Measurements from ENCODE around the gene PELI3. TPM values are rescaled to one million over a fixed set of nuclear protein-coding genes. Genes with fewer than 3 reads are reported as not detected.

The PELI3 gene
- polyA plus RNA-seq, 3 donors from 2014 or later, result 1.6 to 3.2 (median 1.7) TPM

DNA sequence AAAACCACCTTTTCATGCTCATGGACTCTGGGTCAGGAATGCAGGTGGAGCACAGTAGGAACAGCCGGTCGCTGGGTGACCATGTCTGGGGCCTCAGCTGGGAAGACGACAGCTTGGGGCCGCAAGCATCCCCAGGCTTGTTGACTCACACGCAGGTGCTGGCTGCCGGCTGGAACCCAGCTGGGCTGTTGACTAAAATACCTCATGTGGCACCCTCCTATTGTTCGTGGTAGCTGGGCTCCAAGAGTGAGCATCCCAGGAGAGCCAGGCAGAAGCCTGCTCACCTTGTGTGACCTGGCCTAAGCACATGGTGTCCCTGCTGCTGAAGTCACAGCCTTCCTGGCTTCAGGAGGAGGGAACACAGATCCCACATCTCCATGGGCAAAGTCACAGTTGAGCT is 22.9 kb downstream of the PELI3 start:
- Mint-ChIP-seq H3K27me3 (ENCODE audit: low read depth in 3 of 3) (peaks cover 0 to 5% (median 0%) of the 10 kb centered on the region in 3 donors), H3K4me3 (no peak overlapping the region), H3K27ac (no peak overlapping the region), H3K36me3 (peaks cover 4 to 22% (median 5%) of the 10 kb centered on the region in 3 donors), H3K9me3 (no peaks in the 10 kb centered on the region), H3K4me1 (no peaks in the 10 kb centered on the region)
- no peak for DNase-seq

DNA sequence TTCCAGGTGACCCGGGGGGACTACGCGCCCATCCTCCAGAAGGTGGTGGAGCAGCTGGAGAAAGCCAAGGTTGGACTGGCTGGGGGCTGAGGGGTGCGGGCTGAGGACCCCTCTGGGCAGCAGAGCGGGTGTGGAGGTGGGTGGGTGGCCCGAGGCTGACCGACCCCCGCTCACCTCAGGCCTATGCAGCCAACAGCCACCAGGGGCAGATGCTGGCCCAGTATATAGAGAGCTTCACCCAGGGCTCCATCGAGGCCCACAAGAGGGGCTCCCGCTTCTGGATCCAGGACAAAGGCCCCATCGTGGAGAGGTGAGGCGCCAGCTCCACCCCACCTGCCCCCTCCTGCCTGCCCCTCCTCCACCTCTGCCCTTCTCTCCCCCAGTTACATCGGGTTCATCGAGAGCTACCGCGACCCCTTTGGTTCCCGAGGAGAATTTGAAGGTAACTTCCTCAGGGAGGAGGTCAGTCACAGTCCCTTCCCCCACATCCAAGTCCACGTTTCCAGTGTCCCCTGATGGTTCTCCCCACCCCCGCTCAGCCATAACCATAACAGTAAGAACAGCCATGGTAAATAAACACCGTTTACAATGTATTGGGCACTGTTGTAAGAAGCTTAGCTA is 24.7 kb downstream of the PELI3 start:
- no peaks in the 10 kb centered on the region for H3K4me1 Mint-ChIP-seq
- H3K9me3 Mint-ChIP-seq, result no peaks in the 10 kb centered on the region
- no peak overlapping the region for H3K4me3 Mint-ChIP-seq
- peaks cover 0 to 5% (median 0%) of the 10 kb centered on the region in 3 donors for H3K27me3 Mint-ChIP-seq (ENCODE audit: low read depth in 3 of 3)
- H3K36me3 Mint-ChIP-seq, result peaks cover 4 to 22% (median 5%) of the 10 kb centered on the region in 3 donors
- no peak for DNase-seq
- H3K27ac Mint-ChIP-seq, result no peak overlapping the region

DNA sequence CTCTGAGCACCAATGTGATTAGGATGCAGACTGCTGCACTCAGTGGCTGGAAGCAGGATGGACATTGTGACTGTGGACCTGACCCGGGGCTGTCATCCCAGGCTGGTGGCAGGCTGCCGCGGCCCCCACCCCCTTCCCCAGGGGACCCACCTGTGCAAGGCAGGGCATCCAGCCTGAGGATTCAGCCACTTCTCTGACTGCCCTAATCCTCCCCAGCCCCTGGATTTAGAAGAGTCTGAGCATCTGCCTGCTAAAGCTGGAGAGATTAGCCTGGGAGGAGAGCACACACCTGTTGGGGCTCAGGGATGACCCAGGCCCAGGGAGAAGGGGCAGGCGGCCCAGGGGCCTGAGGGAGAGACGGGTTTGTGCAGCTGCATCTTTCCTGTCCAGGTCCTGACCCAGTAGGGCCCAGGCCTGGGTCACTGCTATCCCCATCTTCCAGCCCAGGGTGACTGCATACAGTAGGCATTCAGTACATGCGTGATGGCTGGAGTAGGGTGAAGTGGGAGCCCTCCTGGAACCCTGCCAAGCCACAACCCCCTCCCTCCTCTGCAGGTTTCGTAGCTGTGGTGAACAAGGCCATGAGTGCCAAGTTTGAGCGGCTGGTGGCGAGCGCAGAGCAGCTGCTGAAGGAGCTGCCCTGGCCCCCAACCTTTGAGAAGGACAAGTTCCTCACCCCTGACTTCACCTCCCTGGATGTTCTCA is 25.6 kb downstream of the PELI3 start:
- Mint-ChIP-seq H3K27me3 (ENCODE audit: low read depth in 3 of 3) (peaks cover 0 to 5% (median 0%) of the 10 kb centered on the region in 3 donors), H3K4me1 (no peaks in the 10 kb centered on the region), H3K36me3 (peaks cover 5 to 26% (median 9%) of the 10 kb centered on the region in 3 donors), H3K9me3 (no peaks in the 10 kb centered on the region), H3K27ac (no peak overlapping the region), H3K4me3 (no peak overlapping the region)
- no peak for DNase-seq

DNA sequence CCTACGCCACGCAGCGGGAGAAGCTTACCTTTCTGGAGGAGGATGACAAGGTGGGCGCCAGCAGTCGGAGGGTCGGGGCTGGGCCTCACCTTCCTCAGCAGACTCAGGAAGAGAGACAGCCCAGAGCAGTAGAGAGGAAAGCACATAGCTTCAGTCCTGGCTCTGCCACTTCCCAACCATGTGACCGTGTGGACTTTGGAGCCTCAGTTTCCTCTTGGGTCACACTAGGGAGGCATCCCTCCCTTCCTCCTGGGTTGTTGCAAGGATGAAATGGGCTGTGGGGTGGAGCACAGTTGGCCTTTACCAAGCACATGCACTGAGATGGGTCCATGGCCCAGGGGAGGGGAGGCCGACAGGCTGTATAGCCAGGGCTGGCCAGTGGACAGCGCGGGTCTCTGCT is 26.4 kb downstream of the PELI3 start:
- Mint-ChIP-seq H3K27ac (no peak overlapping the region), H3K36me3 (peaks cover 5 to 26% (median 9%) of the 10 kb centered on the region in 3 donors), H3K4me3 (no peak overlapping the region), H3K4me1 (no peaks in the 10 kb centered on the region), H3K9me3 (no peaks in the 10 kb centered on the region), H3K27me3 (ENCODE audit: low read depth in 3 of 3) (peaks cover 0 to 5% (median 0%) of the 10 kb centered on the region in 3 donors)
- DNase-seq, result no peak

DNA sequence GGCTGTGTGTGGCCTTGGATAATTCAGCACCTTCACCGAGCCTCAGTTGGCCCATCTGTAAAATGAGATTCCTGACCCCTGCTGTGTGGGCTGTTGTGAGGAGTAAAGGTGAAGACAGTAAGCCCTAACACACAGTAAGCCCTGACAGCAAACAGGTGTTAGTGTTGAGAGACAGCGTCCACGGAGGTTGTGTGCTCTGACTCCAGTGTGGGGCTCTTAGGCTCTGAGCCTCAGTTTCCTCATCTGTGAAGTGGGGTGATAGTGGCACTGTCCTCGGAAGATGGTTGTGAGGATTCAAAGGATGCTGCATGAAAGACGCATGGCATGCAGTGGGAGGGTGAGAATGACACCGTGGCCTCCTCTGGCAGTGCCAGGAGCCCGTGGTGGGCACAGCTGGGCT is 27.8 kb downstream of the PELI3 start:
- peaks cover 5 to 27% (median 9%) of the 10 kb centered on the region in 3 donors for H3K36me3 Mint-ChIP-seq
- H3K4me3 Mint-ChIP-seq, result no peak overlapping the region
- DNase-seq, result no peak
- no peaks in the 10 kb centered on the region for H3K27me3 Mint-ChIP-seq (ENCODE audit: low read depth in 3 of 3)
- H3K27ac Mint-ChIP-seq, result no peak overlapping the region
- H3K9me3 Mint-ChIP-seq, result no peaks in the 10 kb centered on the region
- no peaks in the 10 kb centered on the region for H3K4me1 Mint-ChIP-seq

DNA sequence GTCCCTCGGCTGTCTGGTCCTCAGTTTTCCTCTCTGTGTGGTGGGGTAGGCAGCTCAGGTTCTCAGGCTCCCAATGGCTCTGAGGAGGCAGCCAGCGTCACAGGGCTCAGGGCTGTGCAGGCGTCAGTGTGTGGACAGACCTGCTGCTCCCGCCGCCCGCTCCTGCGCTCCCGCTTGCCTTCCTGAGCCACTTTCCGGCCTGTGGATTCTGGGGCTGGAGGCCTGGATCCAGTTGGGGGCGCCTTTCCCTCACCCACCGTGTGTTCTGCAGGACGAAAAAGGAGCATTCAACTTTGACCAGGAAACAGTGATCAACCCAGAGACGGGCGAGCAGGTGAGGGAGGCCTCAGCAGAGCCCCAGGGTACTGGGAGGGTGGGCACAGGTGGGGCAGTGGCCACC is 28.2 kb downstream of the PELI3 start:
- Mint-ChIP-seq H3K27me3 (ENCODE audit: low read depth in 3 of 3) (no peaks in the 10 kb centered on the region), H3K9me3 (no peaks in the 10 kb centered on the region), H3K4me1 (no peaks in the 10 kb centered on the region), H3K36me3 (peaks cover 9 to 23% (median 9%) of the 10 kb centered on the region in 3 donors), H3K4me3 (no peak overlapping the region), H3K27ac (no peak overlapping the region)
- DNase-seq, result no peak

DNA sequence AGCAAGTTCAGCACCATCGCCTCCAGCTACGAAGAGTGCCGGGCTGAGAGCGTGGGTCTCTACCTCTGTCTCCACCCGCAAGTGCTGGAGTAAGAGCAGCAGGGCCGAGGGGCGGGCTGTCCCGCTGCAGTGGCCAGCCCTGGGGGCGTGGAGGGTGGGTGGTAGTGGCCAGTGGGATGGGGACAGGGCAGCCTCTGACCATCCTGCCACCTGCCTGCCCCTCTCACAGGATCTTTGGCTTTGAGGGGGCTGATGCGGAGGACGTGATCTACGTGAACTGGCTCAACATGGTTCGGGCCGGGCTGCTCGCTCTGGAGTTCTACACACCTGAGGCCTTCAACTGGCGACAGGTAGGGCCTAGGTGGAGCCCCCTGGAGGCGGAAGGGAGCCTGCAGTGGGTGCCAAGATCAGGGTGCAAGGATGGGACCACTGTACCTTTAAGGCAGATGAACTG is 28.7 kb downstream of the PELI3 start:
- no peaks in the 10 kb centered on the region for H3K9me3 Mint-ChIP-seq
- no peak overlapping the region for H3K27ac Mint-ChIP-seq
- no peaks in the 10 kb centered on the region for H3K4me1 Mint-ChIP-seq
- no peak overlapping the region for H3K4me3 Mint-ChIP-seq
- no peaks in the 10 kb centered on the region for H3K27me3 Mint-ChIP-seq (ENCODE audit: low read depth in 3 of 3)
- peaks cover 8 to 23% (median 9%) of the 10 kb centered on the region in 3 donors for H3K36me3 Mint-ChIP-seq
- no peak for DNase-seq

DNA sequence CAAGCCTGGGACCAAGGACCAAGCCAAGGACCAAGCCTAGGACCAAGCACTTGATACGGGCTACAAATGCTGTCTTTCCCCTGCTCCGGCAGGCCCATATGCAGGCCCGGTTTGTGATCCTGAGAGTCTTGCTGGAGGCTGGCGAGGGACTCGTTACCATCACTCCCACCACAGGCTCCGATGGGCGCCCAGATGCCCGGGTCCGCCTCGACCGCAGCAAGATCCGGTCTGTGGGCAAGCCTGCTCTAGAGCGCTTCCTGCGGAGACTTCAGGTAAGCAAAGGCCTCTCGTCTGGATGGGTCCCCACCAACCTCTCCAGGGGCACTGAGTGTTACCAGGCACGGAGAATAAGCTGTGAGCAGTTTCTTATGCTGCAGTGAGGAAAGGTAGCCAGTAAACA is 30.5 kb downstream of the PELI3 start:
- Mint-ChIP-seq H3K4me3 (no peak overlapping the region), H3K27me3 (ENCODE audit: low read depth in 3 of 3) (no peaks in the 10 kb centered on the region), H3K27ac (no peak overlapping the region), H3K36me3 (peaks cover 6 to 23% (median 13%) of the 10 kb centered on the region in 3 donors), H3K4me1 (no peaks in the 10 kb centered on the region), H3K9me3 (no peaks in the 10 kb centered on the region)
- DNase-seq, result no peak

DNA sequence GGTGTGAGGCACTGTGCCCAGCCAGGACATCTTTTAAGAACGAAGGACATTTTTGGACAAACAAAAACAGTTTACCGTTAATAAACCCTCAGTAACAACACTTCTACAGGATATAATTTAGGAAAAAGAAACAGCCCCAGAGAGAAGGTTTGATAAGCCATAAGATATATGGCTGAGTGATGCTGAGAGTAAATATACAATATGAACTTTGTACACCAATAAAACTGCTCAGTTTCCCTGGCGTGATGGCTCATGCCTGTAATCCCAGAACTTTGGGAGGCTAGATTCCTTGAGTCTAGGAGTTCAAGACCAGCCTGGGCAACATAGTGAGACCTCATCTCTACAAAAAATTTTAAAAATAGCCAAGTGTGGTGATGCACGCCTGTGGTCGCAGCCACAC is 31.8 kb downstream of the PELI3 start:
- DNase-seq, result no peak

DNA sequence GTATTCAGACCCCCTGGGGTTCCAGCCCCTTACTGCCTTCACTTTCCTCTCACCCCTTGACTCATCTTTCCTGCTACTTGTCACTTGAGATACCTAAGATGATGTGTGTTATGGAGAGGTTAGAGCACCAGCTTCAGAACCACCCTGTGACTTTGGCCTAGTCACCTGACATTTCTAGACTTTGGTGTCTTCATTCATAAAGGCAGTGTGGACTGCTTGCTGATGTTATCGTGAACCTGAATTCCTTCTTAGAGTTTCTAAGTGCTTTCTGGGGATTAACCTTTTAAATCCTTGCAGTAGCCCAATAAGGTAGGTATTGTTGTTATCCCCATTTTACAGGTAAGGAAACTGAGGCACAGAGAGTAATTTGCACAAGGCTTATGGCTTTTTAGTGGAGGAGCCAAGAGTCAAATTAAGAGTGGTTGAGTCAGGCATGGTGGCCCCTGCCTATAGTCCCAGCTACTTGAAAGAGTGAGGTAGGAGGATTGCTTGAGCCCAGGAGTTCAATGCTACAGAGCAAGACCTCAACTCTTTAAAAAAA is 38.6 kb downstream of the PELI3 start:
- Mint-ChIP-seq H3K36me3 (peaks cover 0 to 20% (median 8%) of the 10 kb centered on the region in 3 donors), H3K27ac (no peak overlapping the region), H3K27me3 (ENCODE audit: low read depth in 3 of 3) (peaks cover 0 to 2% (median 0%) of the 10 kb centered on the region in 3 donors), H3K4me1 (peaks cover 3 to 5% of the 10 kb centered on the region in 2 donors), H3K4me3 (no peak overlapping the region), H3K9me3 (no peaks in the 10 kb centered on the region)
- no peak for DNase-seq

More for the DNA sequence above, 31.8 kb downstream of the PELI3 start:
- Mint-ChIP-seq H3K27ac (no peak overlapping the region), H3K27me3 (ENCODE audit: low read depth in 3 of 3) (no peaks in the 10 kb centered on the region), H3K9me3 (no peaks in the 10 kb centered on the region), H3K36me3 (peaks cover 4 to 20% (median 8%) of the 10 kb centered on the region in 3 donors), H3K4me3 (no peak overlapping the region), H3K4me1 (no peaks in the 10 kb centered on the region)

DNA sequence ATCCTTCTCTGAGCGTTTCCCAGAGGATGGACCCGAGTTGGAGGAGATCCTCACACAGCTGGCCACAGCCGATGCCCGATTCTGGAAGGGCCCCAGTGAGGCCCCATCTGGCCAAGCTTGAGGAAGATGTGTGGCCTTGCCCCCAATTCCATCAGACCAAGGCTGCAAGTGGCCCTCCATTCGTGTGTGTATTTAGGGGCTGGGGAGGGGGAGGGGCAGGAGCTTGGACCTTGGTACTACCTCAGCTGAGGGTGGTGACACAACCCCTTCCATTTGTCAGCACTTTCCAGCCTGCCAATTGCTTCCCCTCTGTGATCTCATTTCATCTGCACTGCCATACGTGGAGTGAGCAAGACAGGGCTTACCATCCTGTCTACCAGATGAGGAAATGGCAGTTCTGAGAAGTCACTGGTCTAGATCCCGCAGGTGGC is 42.4 kb downstream of the PELI3 start:
- H3K4me3 Mint-ChIP-seq, result peak overlapping the region in 1 of 5 donors; percentile 27
- no peak for DNase-seq
- H3K9me3 Mint-ChIP-seq, result no peaks in the 10 kb centered on the region
- H3K27ac Mint-ChIP-seq, result no peak overlapping the region
- H3K27me3 Mint-ChIP-seq (ENCODE audit: low read depth in 3 of 3), result peaks cover 0 to 2% (median 0%) of the 10 kb centered on the region in 3 donors
- peaks cover 14 to 17% of the 10 kb centered on the region in 2 donors for H3K4me1 Mint-ChIP-seq
- H3K36me3 Mint-ChIP-seq, result peaks cover 4 to 19% (median 4%) of the 10 kb centered on the region in 3 donors

DNA sequence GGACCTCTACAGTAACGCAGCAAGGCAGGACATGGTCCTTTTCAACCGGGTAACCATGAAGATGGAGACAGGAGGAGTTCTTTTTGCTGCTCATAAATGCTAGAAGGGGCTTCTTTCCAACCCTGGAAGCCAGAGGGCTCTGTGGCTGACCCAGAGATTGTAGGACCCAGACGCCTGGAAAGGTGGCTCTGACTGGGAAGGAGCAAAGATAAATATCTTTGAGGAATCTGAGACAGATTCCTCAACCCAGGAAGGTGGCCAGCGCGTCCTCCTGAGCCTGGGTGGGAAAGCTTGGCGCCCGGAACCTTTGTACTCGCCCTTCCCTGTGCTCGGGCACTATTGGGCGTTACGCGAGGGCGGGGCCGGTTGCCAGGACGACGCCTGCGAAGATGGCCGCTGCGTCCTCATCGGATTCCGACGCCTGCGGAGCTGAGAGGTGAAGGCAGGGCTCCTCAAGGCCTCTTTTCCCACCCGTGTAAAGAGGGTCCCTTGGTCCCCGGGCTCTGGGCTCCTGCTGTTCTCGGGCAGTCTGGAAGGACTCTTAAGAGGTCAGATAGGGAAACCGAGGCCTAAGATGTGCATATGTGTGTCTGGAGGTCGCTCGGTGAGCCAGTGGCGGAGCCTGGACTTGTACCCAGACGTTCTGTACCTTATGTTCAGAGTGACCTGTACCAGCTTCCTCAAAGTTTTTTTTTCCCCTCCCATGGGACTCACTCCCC is 43.7 kb downstream of the PELI3 start, which contains the start of gene BBS1:
BBS1 (plus strand) TSS at position 365 of the 719 bp plus-strand sequence; CDS start at position 390, 25 bp downstream.
- Mint-ChIP-seq H3K4me1 (peaks cover 14 to 17% of the 10 kb centered on the region in 2 donors), H3K36me3 (peaks cover 4 to 13% (median 4%) of the 10 kb centered on the region in 3 donors), H3K27me3 (ENCODE audit: low read depth in 3 of 3) (peaks cover 0 to 2% (median 0%) of the 10 kb centered on the region in 3 donors), H3K9me3 (no peaks in the 10 kb centered on the region), H3K4me3 (peak within 1 kb of the TSS; percentile 84 to 89 (median 88)), H3K27ac (peak within 1 kb of the TSS; percentile 18 to 72 (median 56))
- DNase-seq, result peak; percentile 67 to 75 (median 71)

DNA sequence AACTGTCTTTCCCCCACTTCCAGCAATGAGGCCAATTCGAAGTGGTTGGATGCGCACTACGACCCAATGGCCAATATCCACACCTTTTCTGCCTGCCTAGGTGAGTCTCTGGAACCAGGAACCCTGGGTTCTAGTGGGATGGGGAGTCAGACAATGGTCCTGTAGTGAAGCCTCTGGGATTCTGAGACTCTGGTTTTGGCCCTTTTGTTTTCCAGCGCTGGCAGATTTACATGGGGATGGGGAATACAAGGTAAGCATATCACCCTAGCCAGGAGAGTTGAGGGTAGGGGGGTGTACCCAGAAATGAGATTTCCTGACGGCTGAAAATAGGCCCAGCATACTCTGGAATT is 44.3 kb downstream of the PELI3 start:
- H3K4me3 Mint-ChIP-seq, result peak overlapping the region; percentile 84 to 89 (median 88)
- peak overlapping the region; percentile 18 to 72 (median 56) for H3K27ac Mint-ChIP-seq
- DNase-seq, result no peak
- peaks cover 14 to 17% of the 10 kb centered on the region in 2 donors for H3K4me1 Mint-ChIP-seq
- peaks cover 0 to 2% (median 0%) of the 10 kb centered on the region in 3 donors for H3K27me3 Mint-ChIP-seq (ENCODE audit: low read depth in 3 of 3)
- peaks cover 4 to 11% (median 4%) of the 10 kb centered on the region in 3 donors for H3K36me3 Mint-ChIP-seq
- no peaks in the 10 kb centered on the region for H3K9me3 Mint-ChIP-seq
